NT2/D1 (cell line): Measurements from ENCODE around the gene PEX5L.

Source experiments
- YY1 ChIP-seq: IDR thresholded peaks from 2 replicates; pipeline ENCODE4 v1.6.1; 2011; ENCODE audit not compliant: insufficient read length, insufficient read depth
- ZNF274 ChIP-seq: IDR thresholded peaks from 2 replicates; pipeline ENCODE4 v1.6.1; 2011; ENCODE audit warnings: mild to moderate bottlenecking, low read depth, low read length

DNA sequence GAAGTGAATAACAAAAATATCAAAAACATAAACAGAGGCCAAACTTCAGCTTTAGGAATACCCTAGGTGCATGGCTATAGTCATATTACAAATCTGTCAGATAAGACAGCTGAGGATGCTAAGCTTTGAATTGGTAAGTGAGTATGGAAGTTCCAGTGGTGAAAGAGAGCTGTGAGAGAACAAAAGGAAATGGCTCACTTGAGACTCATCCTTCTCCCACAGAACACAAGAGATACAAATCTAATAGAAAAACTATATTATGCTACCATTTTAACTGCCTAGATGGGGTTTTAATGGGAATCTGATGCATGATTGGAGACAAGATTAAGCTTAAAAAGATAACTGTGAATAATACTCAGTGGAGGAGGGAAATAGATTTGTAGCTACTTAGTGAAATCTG lies 21.5 kb upstream of the PEX5L start:
- no peak for TF ChIP-seq ZNF274
- no peak for TF ChIP-seq YY1
